Measurements from ENCODE around the gene LIMS2.

DNA sequence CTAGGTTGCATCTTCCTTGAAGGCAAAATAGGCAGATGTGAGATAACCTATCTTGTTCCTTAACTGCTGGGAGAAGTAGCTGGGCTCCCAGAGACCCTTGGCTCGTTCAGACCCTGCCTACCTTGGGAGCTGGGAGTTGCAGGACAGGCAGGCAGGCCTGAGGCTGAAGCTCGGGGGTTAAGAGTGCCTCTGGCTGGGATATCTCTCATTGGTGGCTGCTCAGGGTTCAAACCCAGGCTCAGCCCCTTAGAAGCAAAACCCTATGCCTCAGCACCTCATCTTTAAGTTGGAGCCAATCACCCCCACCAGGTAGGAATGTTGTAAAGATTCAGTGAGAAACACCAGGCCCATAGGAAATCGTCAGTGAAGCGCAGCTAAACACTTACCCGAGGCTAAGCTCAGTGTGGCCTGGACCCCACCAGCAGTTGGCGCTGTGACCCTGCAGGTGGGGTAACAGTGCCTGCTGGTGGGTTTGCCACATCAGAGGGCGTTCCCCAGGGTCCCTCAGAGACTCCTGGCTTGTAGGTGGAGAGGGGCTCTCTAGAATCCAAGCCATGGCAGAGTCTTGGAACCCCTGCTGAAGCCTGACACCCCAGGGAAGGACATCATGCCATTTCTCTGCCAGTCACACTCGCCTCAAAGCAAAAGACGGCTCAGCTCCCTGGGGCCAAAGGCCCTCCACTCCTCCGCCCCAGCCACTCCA lies 84.0 kb downstream of the LIMS2 start:
- TF ChIP-seq, protein P1, sequence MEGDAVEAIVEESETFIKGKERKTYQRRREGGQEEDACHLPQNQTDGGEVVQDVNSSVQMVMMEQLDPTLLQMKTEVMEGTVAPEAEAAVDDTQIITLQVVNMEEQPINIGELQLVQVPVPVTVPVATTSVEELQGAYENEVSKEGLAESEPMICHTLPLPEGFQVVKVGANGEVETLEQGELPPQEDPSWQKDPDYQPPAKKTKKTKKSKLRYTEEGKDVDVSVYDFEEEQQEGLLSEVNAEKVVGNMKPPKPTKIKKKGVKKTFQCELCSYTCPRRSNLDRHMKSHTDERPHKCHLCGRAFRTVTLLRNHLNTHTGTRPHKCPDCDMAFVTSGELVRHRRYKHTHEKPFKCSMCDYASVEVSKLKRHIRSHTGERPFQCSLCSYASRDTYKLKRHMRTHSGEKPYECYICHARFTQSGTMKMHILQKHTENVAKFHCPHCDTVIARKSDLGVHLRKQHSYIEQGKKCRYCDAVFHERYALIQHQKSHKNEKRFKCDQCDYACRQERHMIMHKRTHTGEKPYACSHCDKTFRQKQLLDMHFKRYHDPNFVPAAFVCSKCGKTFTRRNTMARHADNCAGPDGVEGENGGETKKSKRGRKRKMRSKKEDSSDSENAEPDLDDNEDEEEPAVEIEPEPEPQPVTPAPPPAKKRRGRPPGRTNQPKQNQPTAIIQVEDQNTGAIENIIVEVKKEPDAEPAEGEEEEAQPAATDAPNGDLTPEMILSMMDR (IDR thresholded peaks at IDR 0.05), result peak; percentile 47 to 78 (median 63)
- no peak for TF ChIP-seq POLR2A (IDR thresholded peaks at IDR 0.05)

Measured in transverse colon (tissue), 3 donors.